RWPE1 (cell line): ENCODE measurements around the gene LEMD2.

Experiments
- CTCF ChIA-PET: fragments of 350-600 bp; sonication (Branson Sonifier 250); formaldehyde crosslinking; extraction: SDS; loops from one replicate; lab custom pipeline; 2021; lab: Yijun Ruan, JAX
- POLR2A ChIA-PET: fragments of 400-600 bp; formaldehyde crosslinking; extraction: SDS; loops from one replicate; lab custom pipeline; 2020; ENCODE audit warnings: antibody characterized with exemption; ENCODE audit not compliant: low non-redundant PET; lab: Yijun Ruan, JAX
- DNase-seq: peaks from one replicate; pipeline ENCODE4 v3.0.0; 2012; ENCODE audit warnings: low spot score
- H3K27ac ChIP-seq: fragments of 450-650 bp; 2 replicates; pipeline ENCODE4 v1.5.1; 2017
- TF ChIP-seq, protein P1 (sequence below): fragments of 450-650 bp; conservative IDR thresholded peaks from 2 replicates; pipeline ENCODE4 v1.5.1; 2017; ENCODE audit warnings: low read depth, mild to moderate bottlenecking

LEMD2 gene

DNA sequence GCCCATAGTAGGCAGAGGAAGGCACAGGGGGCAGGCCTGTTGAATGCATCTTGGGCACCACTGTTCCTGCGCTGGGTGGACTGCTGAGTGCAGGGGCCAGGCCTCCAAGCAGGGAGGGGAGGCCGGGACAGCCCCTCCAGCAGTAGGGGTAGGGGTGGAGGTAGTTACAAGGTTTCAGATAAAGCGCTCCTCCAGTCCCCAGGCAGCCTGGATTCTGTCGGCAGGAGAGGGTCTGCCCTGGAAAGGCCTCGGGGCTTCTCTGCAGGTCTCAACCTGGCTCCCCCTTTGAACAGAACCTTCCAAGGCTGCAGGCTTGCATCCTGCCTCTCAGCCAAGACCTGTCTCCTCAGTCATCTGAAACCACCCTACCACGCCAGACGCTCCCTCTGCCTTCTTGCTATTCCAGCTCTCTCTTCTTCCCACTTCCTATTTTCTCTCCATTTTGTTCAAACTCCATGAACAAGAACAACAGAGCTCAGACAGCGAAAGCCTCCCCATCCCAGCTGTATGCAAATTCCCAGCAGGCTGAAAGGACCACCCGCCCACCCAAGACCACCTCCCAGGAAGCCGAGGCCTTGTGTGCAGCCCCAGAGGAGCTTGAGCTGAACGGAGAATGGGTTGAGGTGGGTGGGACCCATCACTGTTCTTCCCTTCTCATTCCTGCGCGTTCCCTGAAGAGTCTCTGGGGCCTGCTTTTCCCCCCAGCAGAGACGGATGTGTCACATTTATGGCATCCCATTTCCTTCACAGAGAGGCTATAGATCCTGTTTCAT, 13.4 kb upstream of the LEMD2 start:
- TF ChIP-seq, protein P1, sequence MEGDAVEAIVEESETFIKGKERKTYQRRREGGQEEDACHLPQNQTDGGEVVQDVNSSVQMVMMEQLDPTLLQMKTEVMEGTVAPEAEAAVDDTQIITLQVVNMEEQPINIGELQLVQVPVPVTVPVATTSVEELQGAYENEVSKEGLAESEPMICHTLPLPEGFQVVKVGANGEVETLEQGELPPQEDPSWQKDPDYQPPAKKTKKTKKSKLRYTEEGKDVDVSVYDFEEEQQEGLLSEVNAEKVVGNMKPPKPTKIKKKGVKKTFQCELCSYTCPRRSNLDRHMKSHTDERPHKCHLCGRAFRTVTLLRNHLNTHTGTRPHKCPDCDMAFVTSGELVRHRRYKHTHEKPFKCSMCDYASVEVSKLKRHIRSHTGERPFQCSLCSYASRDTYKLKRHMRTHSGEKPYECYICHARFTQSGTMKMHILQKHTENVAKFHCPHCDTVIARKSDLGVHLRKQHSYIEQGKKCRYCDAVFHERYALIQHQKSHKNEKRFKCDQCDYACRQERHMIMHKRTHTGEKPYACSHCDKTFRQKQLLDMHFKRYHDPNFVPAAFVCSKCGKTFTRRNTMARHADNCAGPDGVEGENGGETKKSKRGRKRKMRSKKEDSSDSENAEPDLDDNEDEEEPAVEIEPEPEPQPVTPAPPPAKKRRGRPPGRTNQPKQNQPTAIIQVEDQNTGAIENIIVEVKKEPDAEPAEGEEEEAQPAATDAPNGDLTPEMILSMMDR = no peak
- no peak overlapping the region for H3K27ac ChIP-seq
- CTCF ChIA-PET = interaction anchor here (1.0 kb wide), 1 partner anchor 31 kb away, joined by 4 read pairs; no protein-coding TSS in a partner anchor
- POLR2A ChIA-PET = no interaction called here
- DNase-seq = no peak

DNA sequence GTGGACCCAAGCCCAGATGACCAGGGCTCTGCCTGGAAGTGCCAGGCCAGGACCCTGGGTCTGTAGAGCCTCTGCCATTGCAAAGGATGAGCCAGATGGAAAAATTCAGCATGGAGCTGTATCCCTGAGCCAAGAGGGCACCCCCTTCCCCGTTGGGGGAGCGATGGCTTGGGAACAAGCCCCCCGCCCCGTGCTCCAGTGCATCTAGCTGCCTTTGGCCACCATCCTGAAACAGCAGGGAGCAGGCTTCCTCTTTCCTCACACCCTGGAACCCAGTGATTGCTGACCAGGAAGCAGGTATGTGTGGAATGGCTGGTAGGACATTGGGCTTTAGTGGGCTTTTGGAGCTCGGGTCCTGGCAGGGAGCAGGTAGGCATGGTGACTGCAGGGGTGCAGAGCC, 12.7 kb upstream of the LEMD2 start:
- ChIA-PET POLR2A (no interaction called here), CTCF (interaction anchor here (1.0 to 1.1 kb wide), 2 partner anchors 30 to 344 kb away, joined by 3 to 4 read pairs; no protein-coding TSS in a partner anchor)
- TF ChIP-seq, protein P1 = no peak
- no peak overlapping the region for H3K27ac ChIP-seq
- DNase-seq = no peak

DNA sequence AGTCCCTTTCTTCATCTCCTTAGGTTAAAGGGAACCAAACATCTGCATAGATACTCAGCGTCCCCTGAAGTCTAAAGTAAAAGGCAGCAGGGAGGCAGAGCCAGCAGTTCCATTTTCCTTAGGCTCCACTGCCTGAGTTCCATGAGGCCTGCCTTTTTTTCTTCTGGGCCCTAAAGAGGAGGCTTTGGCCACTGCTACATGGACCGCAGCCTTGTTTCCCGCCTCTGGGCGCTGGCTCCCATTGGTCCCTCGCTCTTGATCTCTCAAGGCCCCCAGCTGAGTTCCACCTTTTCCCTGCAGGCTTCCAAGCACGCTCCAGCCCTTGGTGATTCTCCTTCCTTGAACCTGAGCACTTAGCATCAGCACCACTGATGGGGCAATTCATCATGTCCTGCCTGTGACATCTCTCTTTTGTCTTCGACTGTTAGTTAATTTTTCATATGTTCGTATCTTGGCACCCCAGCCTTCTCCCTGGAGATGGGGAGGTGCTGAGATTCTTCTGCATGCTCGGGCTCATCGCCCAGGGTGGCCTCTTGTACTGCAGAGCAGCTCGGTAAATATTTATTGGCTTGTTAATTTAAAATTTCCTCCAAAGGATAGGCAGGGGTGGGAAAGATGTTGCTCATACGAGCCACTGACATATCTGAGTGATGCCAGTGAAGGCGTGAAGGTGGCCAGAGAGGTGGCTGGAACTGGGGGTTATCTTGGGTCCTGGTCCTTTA, 11.5 kb upstream of the LEMD2 start:
- no peak for DNase-seq
- TF ChIP-seq, protein P1 = no peak
- POLR2A ChIA-PET = no interaction called here
- no peak overlapping the region for H3K27ac ChIP-seq
- CTCF ChIA-PET = interaction anchor here (1.0 to 1.1 kb wide), 2 partner anchors 17 to 345 kb away, joined by 3 read pairs; no protein-coding TSS in a partner anchor

DNA sequence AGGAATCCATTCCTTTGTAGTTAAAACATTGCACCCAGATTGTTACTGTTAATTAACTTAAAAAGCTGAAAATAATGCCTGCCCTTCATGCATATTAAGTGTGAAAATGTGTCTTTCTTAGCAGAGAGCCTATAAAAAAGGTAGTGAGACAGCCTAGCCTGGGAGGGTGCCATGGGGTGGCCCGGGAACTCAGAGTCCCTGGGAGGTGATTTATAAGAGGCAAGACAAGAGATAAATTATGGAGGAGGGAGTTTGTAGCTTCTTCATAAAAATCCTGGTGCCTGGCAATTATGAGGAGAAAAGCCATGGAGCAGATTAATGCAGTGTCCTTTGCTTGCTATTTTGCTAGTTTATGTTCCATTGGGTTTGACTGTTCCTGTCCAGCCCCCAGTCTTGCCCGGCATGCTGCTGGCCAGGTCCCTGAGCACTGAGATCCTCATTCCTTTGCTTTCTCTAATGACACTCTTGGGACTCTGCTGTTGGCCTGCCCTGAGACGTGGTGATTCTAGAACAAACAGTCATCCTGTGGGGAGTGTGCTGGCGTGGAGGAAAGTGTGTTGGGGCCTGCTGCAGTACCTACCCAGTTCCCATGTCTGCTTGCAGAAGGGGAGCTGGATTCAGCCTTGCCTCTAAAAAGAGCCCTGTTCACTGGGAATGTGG, 10.7 kb upstream of the LEMD2 start:
- TF ChIP-seq, protein P1 = no peak
- no peak overlapping the region for H3K27ac ChIP-seq
- POLR2A ChIA-PET = no interaction called here
- DNase-seq = no peak
- CTCF ChIA-PET = interaction anchor here (1.0 kb wide), 1 partner anchor 18 kb away, joined by 3 read pairs; no protein-coding TSS in a partner anchor

DNA sequence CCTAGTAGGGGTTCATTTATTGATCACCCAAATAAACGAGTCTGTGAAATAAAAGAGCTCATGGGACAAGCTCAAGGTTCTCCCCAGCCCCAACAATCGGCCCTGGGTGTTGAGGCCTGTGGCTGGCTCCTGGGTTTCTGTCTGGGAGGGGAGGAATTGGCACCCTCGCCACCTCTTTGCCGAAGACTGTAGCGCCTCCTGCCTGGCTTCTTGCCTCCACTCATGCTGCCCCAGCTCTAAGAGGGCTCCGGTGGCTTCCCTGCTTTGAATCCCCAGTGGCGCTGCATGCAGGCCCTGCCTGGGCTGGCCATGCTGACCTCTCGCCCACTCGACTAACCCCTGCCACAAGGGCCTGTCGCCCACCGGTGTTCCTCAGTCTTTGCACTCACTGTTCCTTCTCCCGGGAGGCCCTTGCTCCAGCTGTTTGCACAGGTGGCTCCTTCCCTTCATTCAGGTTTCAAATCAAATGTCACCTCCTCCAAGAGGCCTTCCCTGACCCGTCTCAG, 9.5 kb upstream of the LEMD2 start:
- TF ChIP-seq, protein P1 = no peak

More for the DNA sequence above, 9.5 kb upstream of the LEMD2 start:
- no peak for DNase-seq
- CTCF ChIA-PET = no interaction called here
- POLR2A ChIA-PET = no interaction called here
- H3K27ac ChIP-seq = no peak overlapping the region
